AG04450 (cell line): ENCODE data around the gene BTN3A1. TPM values are rescaled to one million over a fixed set of nuclear protein-coding genes. Genes with fewer than 3 reads are reported as not detected.
A peak's percentile ranks its signal among the peaks of the same experiment; 100 is the strongest.
"Not testable (repeated sequence)": the region's sequence is repeated elsewhere in the genome, so short reads cannot be mapped to it uniquely, and the experiment has no call there.

ENCODE experiments used
- CTCF ChIA-PET: fragments of 300-600, 350-600 bp; formaldehyde crosslinking; extraction: SDS; loops from one replicate; lab custom pipeline; 2022; ENCODE audit warnings: antibody characterized with exemption, inconsistent platforms; lab: Charles Lee
- POLR2A ChIA-PET: fragments of 350-600 bp; formaldehyde crosslinking; extraction: SDS; loops from one replicate; lab custom pipeline; 2021; ENCODE audit warnings: antibody characterized with exemption, inconsistent platforms; lab: Yijun Ruan, JAX
- DNase-seq: peaks from one replicate; pipeline ENCODE4 v3.0.0-alpha.2; 2011; ENCODE audit warnings: low read depth, low spot score
- H3K27ac ChIP-seq: one replicate; pipeline ENCODE4 v1.5.1; 2012; ENCODE audit warnings: low read depth, low read length, control low read depth
- H3K27me3 ChIP-seq: one replicate; pipeline ENCODE4 v1.6.0; 2012; ENCODE audit warnings: low read length; ENCODE audit not compliant: control insufficient read depth, insufficient read depth
- H3K4me3 ChIP-seq: 2 replicates; pipeline ENCODE4 v1.5.1; 2011; ENCODE audit warnings: mild to moderate bottlenecking, low read depth, low read length, control low read depth
- H3K9me3 ChIP-seq: 2 replicates; pipeline ENCODE4 v1.5.1; 2012; ENCODE audit warnings: low read length; ENCODE audit not compliant: control insufficient read depth, insufficient read depth
- CTCF ChIP-seq: IDR thresholded peaks from 2 replicates; pipeline ENCODE4 v1.5.1; 2011; ENCODE audit warnings: low read depth, low read length, control low read depth, inconsistent platforms
- polyA plus RNA-seq: library from polyadenylated mRNA; depleted of rRNA; stranded (reverse); fragments of >200 nt; gene quantifications from 2 replicates; pipeline ENCODE4 v1.2.3, GENCODE V29; 2011; rRNA removed

The BTN3A1 gene
- polyA plus RNA-seq, 1 experiment = 32.7 TPM

GRCh38 chr6:26459023-26459810 is 57.1 kb downstream of the BTN3A1 start:
- DNase-seq = no peak
- Histone ChIP-seq H3K27ac (no peak overlapping the region), H3K27me3 (no peaks in the 10 kb centered on the region), H3K4me3 (peak overlapping the region; percentile 94), H3K9me3 (no peaks in the 10 kb centered on the region; the same call in 1 of the 2 replicates)
- TF ChIP-seq CTCF = no peak
- POLR2A ChIA-PET = no interaction called here
- CTCF ChIA-PET = no interaction called here

GRCh38 chr6:26461353-26461752 is 59.3 kb downstream of the BTN3A1 start:
- CTCF ChIA-PET, H3K4me3 ChIP-seq: not testable (repeated sequence)

GRCh38 chr6:26464014-26464413 is 61.9 kb downstream of the BTN3A1 start:
- CTCF ChIA-PET = no interaction called here
- H3K9me3 ChIP-seq = no peaks in the 10 kb centered on the region
- H3K27ac ChIP-seq = no peak overlapping the region
- DNase-seq = no peak
- POLR2A ChIA-PET = no interaction called here
- TF ChIP-seq CTCF = no peak
- H3K4me3 ChIP-seq = no peak overlapping the region
- H3K27me3 ChIP-seq = no peaks in the 10 kb centered on the region

More at GRCh38 chr6:26461353-26461752, 59.3 kb downstream of the BTN3A1 start:
- POLR2A ChIA-PET = interaction anchor here (0.7 kb wide), 1 partner anchor 15 kb away, joined by 4 read pairs; no protein-coding TSS in a partner anchor
- H3K27ac ChIP-seq, H3K9me3 ChIP-seq, H3K27me3 ChIP-seq, DNase-seq: not testable (repeated sequence)

GRCh38 chr6:26464416-26465131 is 62.5 kb downstream of the BTN3A1 start:
- no peak overlapping the region for H3K4me3 ChIP-seq
- CTCF ChIA-PET = no interaction called here
- POLR2A ChIA-PET = no interaction called here

More at GRCh38 chr6:26464416-26465131, 62.5 kb downstream of the BTN3A1 start:
- no peak for TF ChIP-seq CTCF
- H3K9me3 ChIP-seq = no peaks in the 10 kb centered on the region
- H3K27ac ChIP-seq = no peak overlapping the region
- no peak for DNase-seq
- H3K27me3 ChIP-seq = no peaks in the 10 kb centered on the region

Other genes with a start within 250 kb of the BTN3A1 start
- gene BTN3A2, start 37.1 kb upstream of the BTN3A1 start, polyA plus RNA-seq = 41.2 TPM in 2 replicates
- 14.0 and 15.5 TPM in 2 replicates for gene BTN2A2, start 19.2 kb upstream of the BTN3A1 start, polyA plus RNA-seq
- 40.5 and 45.6 TPM in 2 replicates for gene BTN3A3, start 38.2 kb downstream of the BTN3A1 start, polyA plus RNA-seq
- gene BTN2A1, start 55.7 kb downstream of the BTN3A1 start, polyA plus RNA-seq = 29.5 TPM in 2 replicates
- 0.04 TPM in 1 of 2 replicates, not detected in the other for gene BTN1A1, start 98.0 kb downstream of the BTN3A1 start, polyA plus RNA-seq
- 59.0 and 72.3 TPM in 2 replicates for gene HMGN4, start 136.1 kb downstream of the BTN3A1 start, polyA plus RNA-seq
- 12.8 and 14.9 TPM in 2 replicates for gene ABT1, start 194.7 kb downstream of the BTN3A1 start, polyA plus RNA-seq